ENCODE data around the gene NXF2B.

The NXF2B gene

GRCh38 chrX:102339312-102340298 lies 100.2 kb downstream of the NXF2B start:
- H4K8ac ChIP-seq (ENCODE audit: low read length), result no peak overlapping the region
- WGBS, result 83% methylated on average over 9 of the region's 19 CpGs
- H2BK15ac ChIP-seq (ENCODE audit: low read depth, poor library complexity, severe bottlenecking), result no peak overlapping the region
- H2BK120ac ChIP-seq (ENCODE audit: low read depth, low read length), result no peak overlapping the region
- no peaks in the 10 kb centered on the region for H3K79me1 ChIP-seq (replicated peaks; ENCODE audit: low read length, poor library complexity, severe bottlenecking)
- H3K4me1 ChIP-seq (ENCODE audit: control insufficient read depth, insufficient read depth, low read depth, low read length), result no peaks in the 10 kb centered on the region
- no peak overlapping the region for H3K9ac ChIP-seq (ENCODE audit: low read length)
- H3K36me3 ChIP-seq (ENCODE audit: control insufficient read depth in 1 of 2, insufficient read depth in 2 of 2, low read depth in 1 of 2, low read length in 2 of 2), result no peaks in the 10 kb centered on the region
- no peak overlapping the region for H2AFZ ChIP-seq (ENCODE audit: low read depth, low read length)
- no peak overlapping the region for H2BK5ac ChIP-seq (ENCODE audit: low read depth, low read length, poor library complexity, severe bottlenecking)
- no peak for DNase-seq
- H3K4me2 ChIP-seq (ENCODE audit: low read length, poor library complexity, severe bottlenecking), result no peak overlapping the region
- peaks cover 0 to 24% of the 10 kb centered on the region in 2 experiments for H3K27me3 ChIP-seq (ENCODE audit: control insufficient read depth in 1 of 2, insufficient read depth in 1 of 2, low read length in 2 of 2)
- no peak overlapping the region for H4K91ac ChIP-seq (ENCODE audit: low read length)
- no peak overlapping the region for H2BK12ac ChIP-seq (ENCODE audit: low read length in 2 of 2)
- no peak overlapping the region for H3K14ac ChIP-seq (ENCODE audit: low read length in 2 of 2)
- no peak overlapping the region for H3K18ac ChIP-seq (ENCODE audit: low read depth in 1 of 2, low read length in 2 of 2)
- H3K27ac ChIP-seq (ENCODE audit: low read length, poor library complexity, severe bottlenecking), result no peak overlapping the region
- H3K9me3 ChIP-seq (ENCODE audit: control insufficient read depth, low read length), result no peaks in the 10 kb centered on the region
- no peak overlapping the region for H3K4ac ChIP-seq (ENCODE audit: low read depth in 1 of 2, low read length in 2 of 2)
- H2AK5ac ChIP-seq (ENCODE audit: low read length, severe bottlenecking), result no peak overlapping the region
- H3K4me3 ChIP-seq (ENCODE audit: insufficient read depth in 1 of 2, low read depth in 1 of 2, low read length in 2 of 2), result no peak overlapping the region
- no peak overlapping the region for H3K23ac ChIP-seq (ENCODE audit: low read length in 2 of 2)

GRCh38 chrX:102338162-102338561 lies 101.6 kb downstream of the NXF2B start:
- DNase-seq, result no peak
- H3K27ac ChIP-seq (ENCODE audit: low read length, poor library complexity, severe bottlenecking), result no peak overlapping the region
- H3K18ac ChIP-seq (ENCODE audit: low read depth in 1 of 2, low read length in 2 of 2), result no peak overlapping the region
- H3K9me3 ChIP-seq (ENCODE audit: control insufficient read depth, low read length), result no peaks in the 10 kb centered on the region
- H3K4me1 ChIP-seq (ENCODE audit: control insufficient read depth, insufficient read depth, low read depth, low read length), result no peaks in the 10 kb centered on the region
- 85% methylated on average over 3 of the region's 4 CpGs for WGBS
- no peak overlapping the region for H4K91ac ChIP-seq (ENCODE audit: low read length)
- H3K23ac ChIP-seq (ENCODE audit: low read length in 2 of 2), result no peak overlapping the region
- no peak overlapping the region for H2BK120ac ChIP-seq (ENCODE audit: low read depth, low read length)
- no peak overlapping the region for H2BK12ac ChIP-seq (ENCODE audit: low read length in 2 of 2)
- no peak overlapping the region for H2AFZ ChIP-seq (ENCODE audit: low read depth, low read length)
- no peaks in the 10 kb centered on the region for H3K79me1 ChIP-seq (replicated peaks; ENCODE audit: low read length, poor library complexity, severe bottlenecking)
- H3K4me3 ChIP-seq (ENCODE audit: insufficient read depth in 1 of 2, low read depth in 1 of 2, low read length in 2 of 2), result no peak overlapping the region
- no peak overlapping the region for H3K9ac ChIP-seq (ENCODE audit: low read length)
- no peak overlapping the region for H2BK15ac ChIP-seq (ENCODE audit: low read depth, poor library complexity, severe bottlenecking)
- no peak overlapping the region for H3K14ac ChIP-seq (ENCODE audit: low read length in 2 of 2)
- H3K4ac ChIP-seq (ENCODE audit: low read depth in 1 of 2, low read length in 2 of 2), result no peak overlapping the region
- H3K4me2 ChIP-seq (ENCODE audit: low read length, poor library complexity, severe bottlenecking), result no peak overlapping the region
- H4K8ac ChIP-seq (ENCODE audit: low read length), result no peak overlapping the region
- peaks cover 0 to 15% of the 10 kb centered on the region in 2 experiments for H3K27me3 ChIP-seq (ENCODE audit: control insufficient read depth in 1 of 2, insufficient read depth in 1 of 2, low read length in 2 of 2)
- H2AK5ac ChIP-seq (ENCODE audit: low read length, severe bottlenecking), result no peak overlapping the region
- H3K36me3 ChIP-seq (ENCODE audit: control insufficient read depth in 1 of 2, insufficient read depth in 2 of 2, low read depth in 1 of 2, low read length in 2 of 2), result no peaks in the 10 kb centered on the region
- H2BK5ac ChIP-seq (ENCODE audit: low read depth, low read length, poor library complexity, severe bottlenecking), result no peak overlapping the region

Data from mesenchymal stem cell (in vitro differentiated cells and primary cell).